A549 (cell line): ENCODE measurements around the gene DNASE1L2. TPM values are rescaled to one million over a fixed set of nuclear protein-coding genes. Genes with fewer than 3 reads are reported as not detected.

ENCODE experiments used
- ATAC-seq, 2 experiments: fragments of 200-7000 bp in 1 of 2; fragments of >200 bp in 1 of 2; cut with Nextera tagmentation in 1 of 2; cut with Tn5 transposase in 1 of 2; 3 replicates each; pipeline versions ENCODE4 v1.8.0 to v1.9.1; 2018 to 2020; ENCODE audit warnings: mild to moderate bottlenecking in 1 of 2, moderate library complexity in 1 of 2
- CTCF ChIA-PET: fragments of 300-600 bp; sonication (Branson Sonifier 250); formaldehyde crosslinking; extraction: SDS; loops from one replicate; lab custom pipeline; 2021; ENCODE audit warnings: antibody characterized with exemption, inconsistent platforms; lab: Yijun Ruan, JAX
- POLR2A ChIA-PET: fragments of 350-600 bp; formaldehyde crosslinking; extraction: SDS; loops from one replicate; lab custom pipeline; 2021; ENCODE audit warnings: antibody characterized with exemption, inconsistent platforms; lab: Yijun Ruan, JAX
- DNase-seq, 2 experiments: peaks; one replicate each; pipeline versions ENCODE4 v3.0.0 to v3.0.0-alpha.2; 2011 to 2016; ENCODE audit warnings: low read depth in 1 of 2, low spot score in 1 of 2
- FAIRE-seq: peaks from 2 replicates; lab custom pipeline; 2011; peaks lifted over from hg19 to GRCh38; lab: Jason Lieb, UNC
- H3K27ac ChIP-seq, 2 experiments: fragments of >200 bp; sonication (Bioruptor Twin); formaldehyde crosslinking; 3 replicates each; pipeline ENCODE4 v1.5.1; 2016 to 2017
- H3K4me1 ChIP-seq: fragments of >200 bp; sonication (Bioruptor Twin); formaldehyde crosslinking; 3 replicates; pipeline ENCODE4 v1.6.1; 2016
- H3K4me2 ChIP-seq: fragments of >200 bp; sonication (Bioruptor Twin); formaldehyde crosslinking; 3 replicates; pipeline ENCODE4 v1.6.1; 2016
- H3K4me3 ChIP-seq: fragments of >200 bp; sonication (Bioruptor Twin); formaldehyde crosslinking; 3 replicates; pipeline ENCODE4 v1.5.1; 2016
- H3K9me3 ChIP-seq: fragments of >200 bp; sonication (Bioruptor Twin); formaldehyde crosslinking; 3 replicates; pipeline ENCODE4 v1.6.1; 2016
- E2F6 ChIP-seq: IDR thresholded peaks from 2 replicates; pipeline ENCODE4 v1.6.1; 2012; ENCODE audit warnings: low read depth, borderline replicate concordance
- FOSB ChIP-seq: fragments of 250-450 bp; sonication (Bioruptor Pico); IDR thresholded peaks from 2 replicates; pipeline ENCODE4 v1.5.0; 2020; ENCODE audit warnings: mild to moderate bottlenecking, moderate library complexity
- GATA3 ChIP-seq: IDR thresholded peaks from 2 replicates; pipeline ENCODE4 v1.6.1; 2012; ENCODE audit warnings: borderline replicate concordance
- HOXA7 ChIP-seq: fragments of 250-450 bp; sonication (Bioruptor Pico); IDR thresholded peaks from 2 replicates; pipeline ENCODE4 v1.5.0; 2020; ENCODE audit warnings: mild to moderate bottlenecking, moderate library complexity
- JUN ChIP-seq, 2 experiments: fragments of >200 bp; sonication (Bioruptor Twin); formaldehyde crosslinking; IDR thresholded peaks; 2 replicates in 1 of 2; 3 replicates in 1 of 2; pipeline ENCODE4 v1.6.1; 2016 to 2017
- KDM5A ChIP-seq: fragments of 200-600 bp; sonication (generic); IDR thresholded peaks from 2 replicates; pipeline ENCODE4 v1.6.1; 2016; ENCODE audit warnings: antibody characterized with exemption, mild to moderate bottlenecking
- NPAS2 ChIP-seq: fragments of 250-450 bp; sonication (Bioruptor Pico); IDR thresholded peaks from 2 replicates; pipeline ENCODE4 v1.8.0; 2022; ENCODE audit warnings: mild to moderate bottlenecking, moderate library complexity, borderline replicate concordance
- RARB ChIP-seq: fragments of 250-450 bp; sonication (Bioruptor Pico); IDR thresholded peaks from 2 replicates; pipeline ENCODE4 v1.8.0; 2021; ENCODE audit warnings: mild to moderate bottlenecking, moderate library complexity
- RNF2 ChIP-seq: fragments of 200-600 bp; sonication (generic); IDR thresholded peaks from 2 replicates; pipeline ENCODE4 v1.6.1; 2016; ENCODE audit warnings: low read depth, mild to moderate bottlenecking, antibody characterized with exemption, moderate library complexity, borderline replicate concordance
- ZC3H11A ChIP-seq: fragments of 450-650 bp; IDR thresholded peaks from 2 replicates; pipeline ENCODE4 v1.6.1; 2014; ENCODE audit warnings: antibody characterized with exemption, mild to moderate bottlenecking
- ZFP36 ChIP-seq: fragments of 450-650 bp; IDR thresholded peaks from 2 replicates; pipeline ENCODE4 v1.6.1; 2014; ENCODE audit warnings: borderline replicate concordance; ENCODE audit not compliant: partially characterized antibody
- WGBS: methylation state at CpG from one replicate; pipeline ENCODE4 v1.1.6; 2017; ENCODE audit errors: missing lambda C conversion rate; 5-methylcytosine and 5-hydroxymethylcytosine counted together
- polyA plus RNA-seq, 4 experiments: library from polyadenylated mRNA; depleted of rRNA in 3 of 4; stranded (reverse); fragments of >200 nt; fragmentation: RNase III in 1 of 4; extraction: RNeasy Plus Mini Kit Qiagen cat#74134 plus additional on column Dnase treatment in 1 of 4; gene quantifications; 2 replicates in 3 of 4; 3 replicates in 1 of 4; pipeline ENCODE4 v1.2.3, GENCODE V29; 2011 to 2017
- TF ChIP-seq, protein P1 (sequence below): fragments of 250-450 bp; sonication (Bioruptor Pico); IDR thresholded peaks from 2 replicates; pipeline ENCODE4 v1.5.0; 2021; ENCODE audit warnings: mild to moderate bottlenecking, moderate library complexity, borderline replicate concordance
- TF ChIP-seq, protein P2 (sequence below): fragments of >200 bp; sonication (Bioruptor Twin); formaldehyde crosslinking; IDR thresholded peaks from 2 replicates; pipeline ENCODE4 v1.6.1; 2016
- TF ChIP-seq, protein P3 (sequence below): fragments of >200 bp; sonication (Bioruptor Twin); formaldehyde crosslinking; IDR thresholded peaks from 3 replicates; pipeline ENCODE4 v1.6.1; 2016
- TF ChIP-seq, protein P4 (sequence below): fragments of >200 bp; sonication (Bioruptor Twin); formaldehyde crosslinking; IDR thresholded peaks from 3 replicates; pipeline ENCODE4 v1.5.1; 2016

DNASE1L2 gene
- polyA plus RNA-seq, 2 of the 4 experiments (the other 2 are of a cell fraction), result 0.36 to 1.2 TPM

DNA sequence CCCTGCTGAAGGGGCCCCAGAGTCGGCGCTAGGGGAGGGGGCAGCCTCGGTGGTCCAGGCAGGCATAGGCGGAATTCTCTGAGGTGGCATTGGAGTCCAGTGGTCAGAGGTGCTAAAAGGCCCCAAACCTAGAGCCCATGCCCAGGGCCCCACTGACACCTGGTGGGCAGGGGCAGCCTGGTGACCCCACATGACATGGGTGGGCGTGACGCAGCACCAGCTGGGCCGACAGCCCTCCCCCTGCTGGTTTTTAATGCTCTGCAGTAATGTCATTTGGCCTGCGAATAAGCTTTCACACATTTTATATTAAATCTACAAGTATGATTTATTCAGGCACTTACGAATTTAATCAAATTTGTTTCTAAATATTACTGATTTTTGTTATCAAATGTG is 33.8 kb downstream of the DNASE1L2 start:
- no peaks in the 10 kb centered on the region for H3K9me3 ChIP-seq
- H3K4me3 ChIP-seq, result no peak overlapping the region
- CTCF ChIA-PET, result interaction anchor here (1.0 to 4.5 kb wide), 5 partner anchors 9 to 231 kb away, joined by 3 to 20 read pairs (median 5); partner anchors contain the start of genes ABCA3 and CCNF
- no peak for FAIRE-seq
- no peak for DNase-seq
- POLR2A ChIA-PET, result no interaction called here
- TF ChIP-seq, protein P1, sequence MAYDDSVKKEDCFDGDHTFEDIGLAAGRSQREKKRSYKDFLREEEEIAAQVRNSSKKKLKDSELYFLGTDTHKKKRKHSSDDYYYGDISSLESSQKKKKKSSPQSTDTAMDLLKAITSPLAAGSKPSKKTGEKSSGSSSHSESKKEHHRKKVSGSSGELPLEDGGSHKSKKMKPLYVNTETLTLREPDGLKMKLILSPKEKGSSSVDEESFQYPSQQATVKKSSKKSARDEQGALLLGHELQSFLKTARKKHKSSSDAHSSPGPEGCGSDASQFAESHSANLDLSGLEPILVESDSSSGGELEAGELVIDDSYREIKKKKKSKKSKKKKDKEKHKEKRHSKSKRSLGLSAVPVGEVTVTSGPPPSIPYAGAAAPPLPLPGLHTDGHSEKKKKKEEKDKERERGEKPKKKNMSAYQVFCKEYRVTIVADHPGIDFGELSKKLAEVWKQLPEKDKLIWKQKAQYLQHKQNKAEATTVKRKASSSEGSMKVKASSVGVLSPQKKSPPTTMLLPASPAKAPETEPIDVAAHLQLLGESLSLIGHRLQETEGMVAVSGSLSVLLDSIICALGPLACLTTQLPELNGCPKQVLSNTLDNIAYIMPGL (CRISPR knock-in tag), result no peak
- no peak for TF ChIP-seq FOSB (CRISPR knock-in tag)
- TF ChIP-seq HOXA7 (CRISPR knock-in tag), result no peak
- TF ChIP-seq, protein P2, sequence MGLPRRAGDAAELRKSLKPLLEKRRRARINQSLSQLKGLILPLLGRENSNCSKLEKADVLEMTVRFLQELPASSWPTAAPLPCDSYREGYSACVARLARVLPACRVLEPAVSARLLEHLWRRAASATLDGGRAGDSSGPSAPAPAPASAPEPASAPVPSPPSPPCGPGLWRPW, result no peak
- no peak for TF ChIP-seq ZFP36
- no peak overlapping the region for H3K27ac ChIP-seq
- peak overlapping the region; percentile 86; the same call in 1 of the 3 replicates for H3K4me2 ChIP-seq
- H3K4me1 ChIP-seq, result peaks cover 23% of the 10 kb centered on the region; the same call in 2 of the 3 replicates
- 90% methylated on average over 9 of the region's 9 CpGs for WGBS
- no peak for ATAC-seq

DNA sequence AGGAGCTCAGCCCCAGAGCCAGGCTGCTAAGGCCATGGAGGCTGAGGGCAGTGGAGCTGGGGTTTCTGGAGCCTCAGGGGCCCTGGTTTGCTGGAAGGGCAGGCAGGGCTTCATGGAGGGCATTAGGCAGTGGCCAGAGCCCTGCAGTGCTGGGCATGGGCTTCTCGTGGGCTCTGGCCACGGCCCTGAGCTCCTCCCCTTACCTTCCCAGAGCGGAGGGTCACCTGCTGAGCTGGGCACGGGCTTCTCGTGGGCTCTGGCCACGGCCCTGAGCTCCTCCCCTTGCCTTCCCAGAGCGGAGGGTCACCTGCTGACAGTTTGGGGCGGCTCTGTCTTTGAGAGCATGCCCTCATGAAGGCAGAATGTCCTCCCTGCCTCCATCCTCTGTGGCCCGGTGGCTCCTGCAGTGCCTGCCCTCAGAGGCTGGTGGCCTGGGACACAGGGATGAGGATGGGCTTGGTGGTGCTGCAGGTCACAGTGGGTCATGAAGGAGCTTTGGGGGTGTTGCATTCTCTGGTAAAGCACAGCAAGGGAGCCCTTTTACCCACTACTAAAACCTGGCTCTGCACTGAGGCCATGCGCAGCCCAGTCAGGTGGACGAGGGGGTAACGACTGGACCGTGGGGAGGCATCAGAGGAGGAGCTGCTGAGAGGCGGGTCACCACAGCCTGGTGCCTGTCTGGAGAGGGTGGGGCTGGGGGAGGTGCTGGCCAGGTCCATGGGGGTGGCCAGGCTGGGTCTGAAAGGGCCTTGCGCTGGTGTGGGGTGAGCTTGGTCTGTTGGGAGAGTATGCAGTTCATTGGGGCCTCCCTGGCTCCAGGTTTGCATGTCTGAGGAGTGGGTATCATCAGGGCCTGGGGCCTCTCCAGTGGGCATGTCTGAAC is 34.6 kb downstream of the DNASE1L2 start:
- TF ChIP-seq NPAS2, result no peak
- TF ChIP-seq, protein P3, sequence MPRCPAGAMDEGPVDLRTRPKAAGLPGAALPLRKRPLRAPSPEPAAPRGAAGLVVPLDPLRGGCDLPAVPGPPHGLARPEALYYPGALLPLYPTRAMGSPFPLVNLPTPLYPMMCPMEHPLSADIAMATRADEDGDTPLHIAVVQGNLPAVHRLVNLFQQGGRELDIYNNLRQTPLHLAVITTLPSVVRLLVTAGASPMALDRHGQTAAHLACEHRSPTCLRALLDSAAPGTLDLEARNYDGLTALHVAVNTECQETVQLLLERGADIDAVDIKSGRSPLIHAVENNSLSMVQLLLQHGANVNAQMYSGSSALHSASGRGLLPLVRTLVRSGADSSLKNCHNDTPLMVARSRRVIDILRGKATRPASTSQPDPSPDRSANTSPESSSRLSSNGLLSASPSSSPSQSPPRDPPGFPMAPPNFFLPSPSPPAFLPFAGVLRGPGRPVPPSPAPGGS, result no peak
- no peak for TF ChIP-seq RARB (CRISPR knock-in tag)
- no peak for TF ChIP-seq RNF2
- TF ChIP-seq KDM5A, result no peak
- ATAC-seq (no peak), DNase-seq (no peak), FAIRE-seq (no peak)
- Histone ChIP-seq H3K4me3 (no peak overlapping the region), H3K4me2 (no peak overlapping the region), H3K27ac (no peak overlapping the region), H3K9me3 (no peaks in the 10 kb centered on the region), H3K4me1 (peaks cover 18% of the 10 kb centered on the region; the same call in 2 of the 3 replicates)
- WGBS, result 77% methylated on average over 10 of the region's 15 CpGs
- POLR2A ChIA-PET, result no interaction called here
- CTCF ChIA-PET, result interaction anchor here (1.0 to 4.5 kb wide), 7 partner anchors 8 to 230 kb away, joined by 3 to 20 read pairs (median 5); partner anchors contain the start of genes ABCA3, CCNF and ECI1

- peaks cover 11% of the 10 kb centered on the region; the same call in 1 of the 3 replicates for H3K4me1 ChIP-seq
- H3K9me3 ChIP-seq, result no peaks in the 10 kb centered on the region
- no peak for ATAC-seq
- no peak for FAIRE-seq
- H3K27ac ChIP-seq, result no peak overlapping the region
- POLR2A ChIA-PET, result no interaction called here
- DNase-seq, result no peak
- H3K4me2 ChIP-seq, result no peak overlapping the region
- 89% methylated on average over 5 of the region's 14 CpGs for WGBS
- CTCF ChIA-PET, result interaction anchor here (1.1 to 4.5 kb wide), 4 partner anchors 21 to 229 kb away, joined by 4 to 20 read pairs (median 6); partner anchors contain the start of genes ABCA3 and ECI1
- TF ChIP-seq RARB (CRISPR knock-in tag) (no peak), JUN (IDR thresholded peaks at IDR 0.05) (no peak), E2F6 (no peak), KDM5A (no peak), ZC3H11A (no peak), HOXA7 (CRISPR knock-in tag) (no peak), GATA3 (no peak)
- TF ChIP-seq, protein P4, sequence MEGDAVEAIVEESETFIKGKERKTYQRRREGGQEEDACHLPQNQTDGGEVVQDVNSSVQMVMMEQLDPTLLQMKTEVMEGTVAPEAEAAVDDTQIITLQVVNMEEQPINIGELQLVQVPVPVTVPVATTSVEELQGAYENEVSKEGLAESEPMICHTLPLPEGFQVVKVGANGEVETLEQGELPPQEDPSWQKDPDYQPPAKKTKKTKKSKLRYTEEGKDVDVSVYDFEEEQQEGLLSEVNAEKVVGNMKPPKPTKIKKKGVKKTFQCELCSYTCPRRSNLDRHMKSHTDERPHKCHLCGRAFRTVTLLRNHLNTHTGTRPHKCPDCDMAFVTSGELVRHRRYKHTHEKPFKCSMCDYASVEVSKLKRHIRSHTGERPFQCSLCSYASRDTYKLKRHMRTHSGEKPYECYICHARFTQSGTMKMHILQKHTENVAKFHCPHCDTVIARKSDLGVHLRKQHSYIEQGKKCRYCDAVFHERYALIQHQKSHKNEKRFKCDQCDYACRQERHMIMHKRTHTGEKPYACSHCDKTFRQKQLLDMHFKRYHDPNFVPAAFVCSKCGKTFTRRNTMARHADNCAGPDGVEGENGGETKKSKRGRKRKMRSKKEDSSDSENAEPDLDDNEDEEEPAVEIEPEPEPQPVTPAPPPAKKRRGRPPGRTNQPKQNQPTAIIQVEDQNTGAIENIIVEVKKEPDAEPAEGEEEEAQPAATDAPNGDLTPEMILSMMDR, result no peak
- TF ChIP-seq, protein P3, result no peak
- no peak overlapping the region for H3K4me3 ChIP-seq
These were observed 35.7 kb downstream of the DNASE1L2 start for GRCh38 chr16:2271848-2272461.
